HepG2 (cell line): ENCODE results near the gene VAPB.

ENCODE experiments used
- ELF1 ChIP-seq: sonication (generic); formaldehyde crosslinking; IDR thresholded peaks from 2 replicates; pipeline ENCODE4 v1.4.0; 2020; ENCODE audit warnings: missing genetic modification reagents
- GATAD1 ChIP-seq: IDR thresholded peaks from 2 replicates; pipeline ENCODE4 v1.6.1; 2016; ENCODE audit warnings: missing genetic modification reagents, missing compliant biosample characterization
- HMGXB4 ChIP-seq, 2 experiments: sonication (generic) in 1 of 2; formaldehyde crosslinking in 1 of 2; IDR thresholded peaks; 2 replicates each; pipeline versions ENCODE4 v1.4.0 to v1.6.1; 2018 to 2020; ENCODE audit warnings: missing genetic modification reagents in 2 of 2, borderline replicate concordance in 1 of 2, low read depth in 1 of 2, mild to moderate bottlenecking in 1 of 2, missing biosample characterization in 1 of 2
- SNAPC2 ChIP-seq: sonication (generic); formaldehyde crosslinking; IDR thresholded peaks from 2 replicates; pipeline ENCODE4 v1.8.1; 2022; ENCODE audit warnings: mild to moderate bottlenecking, missing genetic modification reagents
- ZNF484 ChIP-seq: sonication (generic); formaldehyde crosslinking; IDR thresholded peaks from 2 replicates; pipeline ENCODE4 v1.5.1; 2020; ENCODE audit warnings: mild to moderate bottlenecking, low read depth, missing genetic modification reagents, borderline replicate concordance
- ZNF75D ChIP-seq: sonication (generic); formaldehyde crosslinking; IDR thresholded peaks from 2 replicates; pipeline ENCODE4 v1.8.1; 2023; ENCODE audit warnings: missing genetic modification reagents, mild to moderate bottlenecking, borderline replicate concordance
- TF ChIP-seq, protein P1 (sequence below): sonication (generic); formaldehyde crosslinking; IDR thresholded peaks from 2 replicates; pipeline ENCODE4 v1.5.0; 2020; ENCODE audit warnings: missing genetic modification reagents

GRCh38 chr20:58492074-58492718 is 103.2 kb downstream of the VAPB start:
- TF ChIP-seq ZNF484 (CRISPR knock-in tag) (no peak), GATAD1 (no peak), HMGXB4 (CRISPR knock-in tag; IDR thresholded peaks at IDR 0.05; ENCODE audit: borderline replicate concordance in 1 of 2, low read depth in 1 of 2) (no peak), ELF1 (CRISPR knock-in tag) (no peak), SNAPC2 (CRISPR knock-in tag) (no peak), ZNF75D (CRISPR knock-in tag) (no peak)
- TF ChIP-seq, protein P1, sequence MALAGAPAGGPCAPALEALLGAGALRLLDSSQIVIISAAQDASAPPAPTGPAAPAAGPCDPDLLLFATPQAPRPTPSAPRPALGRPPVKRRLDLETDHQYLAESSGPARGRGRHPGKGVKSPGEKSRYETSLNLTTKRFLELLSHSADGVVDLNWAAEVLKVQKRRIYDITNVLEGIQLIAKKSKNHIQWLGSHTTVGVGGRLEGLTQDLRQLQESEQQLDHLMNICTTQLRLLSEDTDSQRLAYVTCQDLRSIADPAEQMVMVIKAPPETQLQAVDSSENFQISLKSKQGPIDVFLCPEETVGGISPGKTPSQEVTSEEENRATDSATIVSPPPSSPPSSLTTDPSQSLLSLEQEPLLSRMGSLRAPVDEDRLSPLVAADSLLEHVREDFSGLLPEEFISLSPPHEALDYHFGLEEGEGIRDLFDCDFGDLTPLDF (CRISPR knock-in tag), result no peak
